Karpas-422 (cell line): ENCODE measurements around the gene CCL4L2. TPM values are rescaled to one million over a fixed set of nuclear protein-coding genes. Genes with fewer than 3 reads are reported as not detected.
"Not testable (repeated sequence)": the region's sequence is repeated elsewhere in the genome, so short reads cannot be mapped to it uniquely, and the experiment has no call there.

Source experiments
- DNase-seq: peaks from one replicate; pipeline ENCODE4 v3.0.0-alpha.2; 2015
- H2AFZ ChIP-seq: fragments of 200-600 bp; sonication (generic); 2 replicates; pipeline ENCODE4 v1.6.1; 2014; ENCODE audit warnings: antibody characterized with exemption, low read length, mixed read lengths
- H3K27ac ChIP-seq: fragments of 200-600 bp; sonication (generic); 2 replicates; pipeline ENCODE4 v1.5.1; 2014; ENCODE audit warnings: mild to moderate bottlenecking, low read length, moderate library complexity
- H3K27me3 ChIP-seq: fragments of 200-600 bp; sonication (generic); 2 replicates; pipeline ENCODE4 v1.6.1; 2014; ENCODE audit warnings: low read length, mixed read lengths
- H3K36me3 ChIP-seq: fragments of 200-600 bp; sonication (generic); 2 replicates; pipeline ENCODE4 v1.6.1; 2014; ENCODE audit warnings: low read length, mixed read lengths; ENCODE audit not compliant: insufficient read depth
- H3K4me1 ChIP-seq: fragments of 200-600 bp; sonication (generic); 2 replicates; pipeline ENCODE4 v1.6.1; 2014; ENCODE audit warnings: mild to moderate bottlenecking, low read length, mixed read lengths
- H3K4me2 ChIP-seq: fragments of 200-600 bp; sonication (generic); 2 replicates; pipeline ENCODE4 v1.6.1; 2014; ENCODE audit warnings: low read length, low read depth, mild to moderate bottlenecking; ENCODE audit not compliant: poor library complexity, severe bottlenecking
- H3K4me3 ChIP-seq: fragments of 200-600 bp; sonication (generic); 2 replicates; pipeline ENCODE4 v1.5.1; 2014; ENCODE audit warnings: mild to moderate bottlenecking, antibody characterized with exemption, low read length, mixed read lengths
- H3K79me2 ChIP-seq: fragments of 200-600 bp; sonication (generic); 2 replicates; pipeline ENCODE4 v1.6.1; 2014; ENCODE audit warnings: mild to moderate bottlenecking, low read length, mixed read lengths
- H3K9ac ChIP-seq: fragments of 200-600 bp; sonication (generic); 2 replicates; pipeline ENCODE4 v1.6.0; 2014; ENCODE audit warnings: low read length
- H3K9me2 ChIP-seq: fragments of 200-600 bp; sonication (generic), shearing (Covaris generic); replicated peaks from 2 replicates; pipeline ENCODE4 v1.6.0; 2014; ENCODE audit warnings: mild to moderate bottlenecking, low read length, moderate library complexity; ENCODE audit not compliant: insufficient read depth
- H3K9me3 ChIP-seq: fragments of 300-700, 200-600 bp; sonication (generic); 2 replicates; pipeline ENCODE4 v1.6.1; 2014; ENCODE audit warnings: low read length, mixed read lengths
- H4K20me1 ChIP-seq: fragments of 200-600 bp; sonication (generic); 2 replicates; pipeline ENCODE4 v1.6.1; 2014; ENCODE audit warnings: mild to moderate bottlenecking, antibody characterized with exemption, low read length, low read depth; ENCODE audit not compliant: insufficient read depth
- total RNA-seq: library from RNA; depleted of rRNA; stranded (reverse); fragments of >200 nt; shearing (Covaris generic); gene quantifications from 2 replicates; pipeline ENCODE4 v1.2.3, GENCODE V29; 2014; ENCODE audit warnings: low replicate concordance; rRNA removed

Gene CCL4L2
- total RNA-seq, result 14.9 and 26.9 TPM in 2 replicates

DNA sequence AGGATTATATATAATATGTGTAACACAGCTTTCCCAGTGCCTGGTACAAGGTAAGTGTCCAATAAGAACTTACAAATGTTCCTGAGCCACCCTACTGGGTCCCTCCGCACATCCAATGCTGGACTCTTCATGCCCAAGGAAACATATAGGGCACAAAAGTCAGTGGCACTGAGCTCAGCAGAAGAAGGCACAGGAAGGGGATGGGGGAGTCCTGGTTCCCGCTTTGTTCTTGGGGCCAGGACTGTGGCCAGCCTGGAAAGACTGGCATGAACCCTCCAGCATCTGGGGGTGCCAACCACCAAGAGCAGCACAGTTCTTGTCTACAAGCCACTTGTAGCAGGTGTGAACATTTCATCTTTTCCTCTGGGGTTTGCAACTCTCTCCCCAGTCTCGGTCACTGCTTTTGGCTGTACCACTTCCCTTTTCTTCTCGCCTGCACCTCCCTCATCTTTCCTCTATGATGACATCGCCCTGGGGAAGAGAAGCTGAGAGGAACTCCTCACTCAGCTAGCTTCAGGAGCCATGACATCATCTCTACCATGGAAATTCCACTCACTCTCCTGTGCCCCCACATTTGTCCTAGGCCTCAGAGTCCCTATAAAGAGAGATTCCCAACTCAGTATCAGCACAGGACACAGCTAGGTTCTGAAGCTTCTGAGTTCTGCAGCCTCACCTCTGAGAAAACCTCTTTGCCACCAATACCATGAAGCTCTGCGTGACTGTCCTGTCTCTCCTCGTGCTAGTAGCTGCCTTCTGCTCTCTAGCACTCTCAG, at the start of gene CCL4L2:
CCL4L2 (plus strand) TSS at position 625 of the 773 bp plus-strand sequence.
- not testable (repeated sequence) for H3K9me3 ChIP-seq, H3K79me2 ChIP-seq, H3K27me3 ChIP-seq, H4K20me1 ChIP-seq, H3K36me3 ChIP-seq, H3K9me2 ChIP-seq, H2AFZ ChIP-seq
- Histone ChIP-seq H3K9ac (peak within 1 kb of the TSS; percentile 55), H3K4me2 (peak within 1 kb of the TSS; percentile 61), H3K27ac (peak within 1 kb of the TSS; percentile 91), H3K4me1 (peaks cover 59% of the 10 kb centered on the region), H3K4me3 (peak within 1 kb of the TSS; percentile 52; the same call in 1 of the 2 replicates)
- peak; percentile 87 for DNase-seq

DNA sequence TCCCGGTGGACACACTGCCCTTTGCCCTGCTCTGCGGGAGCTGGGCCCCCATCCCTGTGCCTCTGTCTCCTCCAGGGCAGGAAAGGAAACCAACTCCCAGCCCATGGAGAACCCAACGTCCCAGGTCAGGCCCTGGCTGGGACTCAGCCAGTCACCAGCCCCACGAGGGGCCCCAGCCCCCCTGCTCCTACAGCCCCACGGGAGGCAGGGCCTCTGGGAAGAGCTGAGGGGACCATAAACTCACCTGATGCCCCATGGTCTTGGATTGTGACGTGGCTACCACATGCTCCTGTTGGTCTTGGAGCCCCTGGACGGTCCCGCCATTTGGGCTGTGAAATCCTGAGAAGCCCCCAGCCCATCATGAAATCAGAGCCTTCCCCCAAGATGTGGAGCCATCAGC, 42.0 kb upstream of the CCL4L2 start:
- not testable (repeated sequence) for H3K9ac ChIP-seq, H3K27me3 ChIP-seq, H3K4me1 ChIP-seq, H3K4me2 ChIP-seq, H3K27ac ChIP-seq, H3K79me2 ChIP-seq, H3K4me3 ChIP-seq, H2AFZ ChIP-seq, H3K9me2 ChIP-seq, H4K20me1 ChIP-seq, DNase-seq, H3K36me3 ChIP-seq, H3K9me3 ChIP-seq

DNA sequence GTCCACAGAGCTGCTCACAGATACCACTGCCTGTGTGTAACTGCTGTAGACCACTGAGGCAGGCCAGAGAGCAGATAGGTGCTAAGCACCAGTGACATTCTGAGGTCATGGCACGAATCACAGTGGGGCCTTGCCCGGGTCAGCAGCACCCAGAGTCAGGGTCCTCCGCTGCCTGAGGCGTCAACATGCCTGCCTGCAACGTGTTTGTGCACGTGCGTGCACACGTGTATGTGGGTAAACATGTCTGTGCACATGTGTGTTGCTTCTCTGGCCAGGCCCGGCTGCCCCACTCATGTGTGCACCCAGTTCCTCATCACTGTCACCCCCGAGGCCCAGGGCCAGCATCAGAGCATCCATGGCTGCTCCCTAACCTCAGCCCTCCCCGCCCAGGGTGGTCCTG, 34.3 kb upstream of the CCL4L2 start, which contains the start of gene TBC1D3B:
TBC1D3B (minus strand) TSS at position 101 of the 400 bp plus-strand sequence. CDS start 1,586 bp downstream, outside the sequence.
- not testable (repeated sequence) for DNase-seq, H3K9me3 ChIP-seq, H3K9me2 ChIP-seq, H3K4me1 ChIP-seq, H3K36me3 ChIP-seq, H3K9ac ChIP-seq, H3K4me2 ChIP-seq, H3K79me2 ChIP-seq, H3K27ac ChIP-seq, H2AFZ ChIP-seq, H3K4me3 ChIP-seq, H3K27me3 ChIP-seq, H4K20me1 ChIP-seq

DNA sequence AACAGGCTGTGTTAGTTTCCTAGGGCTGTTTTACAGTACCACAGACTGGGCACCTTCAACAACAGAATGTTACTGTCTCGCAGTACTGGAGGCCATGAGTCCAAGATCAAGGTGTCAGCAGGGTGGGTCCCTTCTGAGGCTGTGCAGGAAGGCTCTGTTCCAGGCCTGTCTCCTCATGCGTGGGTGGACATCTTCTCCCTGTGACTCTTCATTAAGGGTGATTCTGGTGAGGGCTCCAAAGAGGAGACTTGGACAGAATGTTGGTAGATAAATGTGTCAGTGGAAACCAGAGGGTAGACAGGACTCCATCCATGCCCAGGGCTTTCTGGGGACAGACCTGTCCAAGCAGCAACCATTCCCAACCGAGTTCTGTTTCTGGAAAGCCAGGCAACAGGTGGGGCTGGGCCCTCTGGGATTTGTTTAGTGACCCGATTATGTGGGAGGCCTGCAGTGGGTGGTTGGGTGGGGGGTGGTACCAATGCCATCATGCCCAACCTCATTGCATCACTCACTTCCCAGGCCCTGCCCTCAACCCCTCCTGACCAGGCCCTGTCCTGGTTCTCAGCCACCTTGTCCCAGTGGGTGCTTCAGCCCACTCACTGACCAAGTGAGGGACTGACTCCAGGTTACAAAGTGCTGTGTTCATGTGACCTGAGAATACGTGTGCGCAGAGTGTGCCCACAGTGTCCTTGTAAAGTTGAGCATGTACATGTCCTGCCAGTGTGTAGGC, 29.3 kb upstream of the CCL4L2 start:
- H3K9me2 ChIP-seq, H2AFZ ChIP-seq, H3K27ac ChIP-seq, DNase-seq, H4K20me1 ChIP-seq, H3K4me2 ChIP-seq, H3K4me1 ChIP-seq, H3K36me3 ChIP-seq, H3K27me3 ChIP-seq, H3K9me3 ChIP-seq, H3K9ac ChIP-seq, H3K79me2 ChIP-seq, H3K4me3 ChIP-seq: not testable (repeated sequence)

DNA sequence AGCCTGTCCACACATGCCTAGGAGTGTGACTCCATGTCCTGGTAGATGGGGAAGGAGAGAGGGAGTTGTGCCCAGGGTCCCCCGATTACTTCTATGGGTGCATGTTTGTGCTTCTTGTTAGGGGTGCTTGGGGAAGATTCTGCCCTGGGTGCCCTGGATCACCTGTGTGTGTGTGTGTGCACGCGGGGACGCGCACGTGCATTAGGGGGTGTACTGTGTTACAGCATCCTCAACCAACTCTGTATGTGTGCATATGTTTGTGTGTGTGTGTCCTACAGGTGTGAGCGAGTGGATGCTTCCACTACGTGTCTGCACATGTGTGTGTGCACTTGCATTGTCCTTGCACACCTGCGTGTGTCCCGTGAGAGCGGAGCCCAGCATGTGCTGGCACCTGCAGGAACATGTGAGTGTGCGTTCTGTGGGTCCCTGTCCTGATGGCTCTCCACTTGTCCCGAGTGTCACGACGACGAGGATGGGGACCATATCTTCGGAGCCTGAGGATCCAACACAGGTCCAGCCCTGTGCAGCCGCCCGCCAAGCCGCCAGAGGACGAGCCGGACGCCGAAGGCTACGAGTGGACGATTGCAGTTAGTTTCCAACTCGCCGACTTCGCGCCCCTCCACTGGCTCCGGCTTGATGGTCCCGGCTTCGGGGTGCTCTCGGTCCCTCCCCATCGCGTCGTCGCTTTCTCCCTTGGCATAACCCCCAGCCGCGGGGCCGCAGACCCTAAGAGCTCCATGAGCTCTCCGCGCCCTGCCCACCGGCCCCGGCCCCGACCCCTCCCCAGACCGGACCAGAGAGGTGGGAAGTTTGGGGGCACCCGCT, 28.5 kb upstream of the CCL4L2 start:
- Histone ChIP-seq H3K27me3 (no peaks in the 10 kb centered on the region), H3K79me2 (no peaks in the 10 kb centered on the region), H3K9ac (no peak overlapping the region), H3K36me3 (no peaks in the 10 kb centered on the region), H2AFZ (no peak overlapping the region), H3K9me2 (no peaks in the 10 kb centered on the region), H3K27ac (no peak overlapping the region), H3K4me3 (no peak overlapping the region), H3K9me3 (no peaks in the 10 kb centered on the region), H3K4me2 (no peak overlapping the region), H3K4me1 (no peaks in the 10 kb centered on the region), H4K20me1 (0 out of 2 replicates have a peak, but pooled peaks cover 2% of the 10 kb centered on the region)
- no peak for DNase-seq

DNA sequence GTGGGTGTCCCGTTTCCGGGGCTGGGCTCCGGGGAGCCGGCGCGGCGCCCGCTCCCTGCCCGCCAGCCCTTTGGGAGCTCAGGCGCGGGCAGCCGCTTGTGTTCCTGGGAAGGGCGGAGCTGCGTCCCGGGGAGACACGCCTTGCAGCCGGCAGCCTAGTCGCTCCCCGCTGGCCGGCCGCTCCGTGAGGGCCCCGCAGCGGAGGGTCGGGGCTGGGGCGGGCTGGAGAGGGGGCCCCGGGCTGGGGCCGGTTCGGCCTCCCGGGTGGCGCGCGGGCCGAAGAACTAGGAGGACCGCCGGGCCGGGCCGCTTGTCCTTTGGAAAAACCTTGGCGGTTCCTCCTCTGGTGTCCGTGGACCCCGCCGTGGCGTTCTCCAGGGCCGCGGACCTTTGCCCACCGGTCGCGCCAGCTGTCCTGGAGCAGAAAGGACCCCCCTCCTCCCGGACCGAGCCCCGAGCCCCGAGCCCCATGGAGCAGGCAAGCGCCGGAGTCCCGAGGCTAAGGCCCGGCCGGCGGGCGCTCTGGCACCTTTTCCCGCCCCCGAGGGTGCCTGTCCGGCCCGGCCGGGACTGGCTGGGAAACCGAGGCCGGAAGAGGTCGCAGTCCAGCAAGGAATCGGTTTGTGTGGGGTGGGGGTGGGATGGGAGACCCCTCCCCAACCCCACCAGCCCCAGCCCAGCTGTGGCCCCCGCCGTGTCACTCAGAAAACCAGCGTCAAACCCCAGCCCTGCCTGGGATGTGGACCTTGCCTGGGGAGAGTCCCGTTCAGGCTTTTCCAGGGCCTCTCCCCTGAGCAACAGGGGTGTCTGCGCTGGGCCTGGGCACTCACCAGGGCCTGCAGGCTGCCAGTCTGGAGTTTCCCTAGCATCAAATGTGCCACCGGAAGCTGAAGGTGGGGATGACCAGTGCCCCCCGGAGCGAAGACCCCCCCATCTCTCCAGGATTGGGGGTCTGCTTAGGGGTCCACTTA, 27.6 kb upstream of the CCL4L2 start:
- Histone ChIP-seq H3K9ac (no peak overlapping the region), H3K27ac (no peak overlapping the region), H3K4me3 (no peak overlapping the region), H3K4me1 (no peaks in the 10 kb centered on the region), H3K9me3 (no peaks in the 10 kb centered on the region), H3K27me3 (no peaks in the 10 kb centered on the region), H3K9me2 (no peaks in the 10 kb centered on the region), H3K79me2 (no peaks in the 10 kb centered on the region), H3K4me2 (no peak overlapping the region), H4K20me1 (0 out of 2 replicates have a peak, but pooled peaks cover 2% of the 10 kb centered on the region), H2AFZ (no peak overlapping the region), H3K36me3 (no peaks in the 10 kb centered on the region)
- DNase-seq, result peak; percentile 31

DNA sequence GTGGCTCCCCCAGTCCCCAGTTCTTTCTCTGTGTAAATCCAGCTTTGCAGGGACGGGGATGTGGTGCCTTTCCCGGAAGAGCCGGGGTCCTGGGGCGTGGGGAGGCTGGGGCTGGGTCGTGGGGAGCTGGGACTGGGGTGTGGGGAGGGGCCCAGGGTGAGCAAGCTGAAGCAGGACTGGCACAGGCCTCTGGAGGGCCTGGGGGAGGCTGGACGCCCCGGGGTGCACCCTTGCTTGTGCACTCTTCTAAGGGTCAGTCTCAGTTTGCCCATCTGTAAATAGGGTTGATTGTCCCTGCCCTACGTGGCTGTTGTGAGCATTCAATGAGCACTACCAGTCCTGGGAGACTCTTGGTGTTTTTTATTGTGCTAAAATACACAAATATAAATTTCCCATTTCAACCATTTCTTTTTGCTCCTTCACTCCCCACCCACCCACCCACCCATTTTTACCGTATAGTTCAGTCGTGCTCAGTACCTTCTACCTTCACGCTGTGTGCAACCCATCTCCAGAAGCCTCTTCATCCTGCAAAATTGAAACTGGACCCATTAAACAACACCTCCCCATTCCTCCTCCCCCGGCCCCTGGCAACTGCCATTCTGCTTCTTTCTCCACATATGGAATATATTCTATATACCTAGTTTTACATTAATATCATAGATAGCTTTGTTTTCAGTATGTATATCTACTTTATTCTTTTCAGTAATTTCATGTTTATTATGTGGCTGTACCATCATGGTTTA, 26.7 kb upstream of the CCL4L2 start:
- Histone ChIP-seq H3K9me2 (no peaks in the 10 kb centered on the region), H2AFZ (no peak overlapping the region), H3K9me3 (no peaks in the 10 kb centered on the region), H3K27me3 (no peaks in the 10 kb centered on the region), H3K9ac (no peak overlapping the region), H3K27ac (no peak overlapping the region), H4K20me1 (0 out of 2 replicates have a peak, but pooled peaks cover 2% of the 10 kb centered on the region), H3K79me2 (no peaks in the 10 kb centered on the region), H3K4me2 (no peak overlapping the region), H3K4me3 (no peak overlapping the region), H3K36me3 (no peaks in the 10 kb centered on the region), H3K4me1 (peaks cover 8% of the 10 kb centered on the region)
- DNase-seq, result peak; percentile 38
